PC-9 (cell line): ENCODE measurements around the gene TUBB4B.

Experiments used
- CTCF ChIP-seq: fragments of 200-600 bp; sonication (generic); conservative IDR thresholded peaks from 2 replicates; pipeline ENCODE4 v1.6.1; 2017; ENCODE audit warnings: mixed run types, antibody characterized with exemption, mild to moderate bottlenecking, moderate library complexity
- EZH2 ChIP-seq: fragments of 200-600 bp; sonication (generic); IDR thresholded peaks from 2 replicates; pipeline ENCODE4 v1.8.0; 2017; ENCODE audit warnings: antibody characterized with exemption, low read depth

DNA sequence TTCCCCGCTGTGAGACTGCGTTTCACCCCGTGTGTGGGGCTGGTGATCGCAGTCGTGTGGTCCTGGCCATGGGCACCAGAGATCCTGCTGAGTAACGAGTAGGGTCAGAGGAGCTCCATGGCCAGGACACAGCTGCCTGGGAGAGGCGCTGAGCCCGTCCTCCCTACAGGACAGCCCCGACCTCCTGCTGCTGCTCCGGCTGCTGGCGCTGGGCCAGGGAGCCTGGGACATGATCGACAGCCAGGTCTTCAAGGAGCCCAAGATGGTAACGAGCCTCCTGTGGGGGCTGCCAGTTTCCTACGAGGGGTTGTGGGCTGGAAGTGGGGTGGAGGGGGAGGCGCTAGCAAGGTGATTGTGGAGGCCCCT lies 25.1 kb downstream of the TUBB4B start:
- TF ChIP-seq EZH2 (no peak), CTCF (no peak)
